GM06990 (cell line): ENCODE results near the gene MOXD1.

Source experiments
- DNase-seq: peaks from one replicate; pipeline ENCODE4 v3.0.0-alpha.2; 2011; ENCODE audit not compliant: insufficient read length; ENCODE audit errors: extremely low read depth
- H3K27me3 ChIP-seq: replicated peaks from 2 replicates; pipeline ENCODE4 v1.6.0; 2011; ENCODE audit warnings: low read length; ENCODE audit not compliant: control insufficient read depth, insufficient read depth
- H3K36me3 ChIP-seq: 2 replicates; pipeline ENCODE4 v1.5.1; 2011; ENCODE audit warnings: low read length; ENCODE audit not compliant: control insufficient read depth, insufficient read depth
- H3K4me3 ChIP-seq: replicated peaks from 2 replicates; pipeline ENCODE4 v1.5.1; 2011; ENCODE audit warnings: low read depth, mild to moderate bottlenecking, control low read depth, low read length
- TF ChIP-seq, protein P1 (sequence below): IDR thresholded peaks from 2 replicates; pipeline ENCODE4 v1.5.1; 2011; ENCODE audit warnings: low read length, control low read depth, mild to moderate bottlenecking, inconsistent platforms; ENCODE audit not compliant: insufficient read depth, poor library complexity, severe bottlenecking

The MOXD1 gene

DNA sequence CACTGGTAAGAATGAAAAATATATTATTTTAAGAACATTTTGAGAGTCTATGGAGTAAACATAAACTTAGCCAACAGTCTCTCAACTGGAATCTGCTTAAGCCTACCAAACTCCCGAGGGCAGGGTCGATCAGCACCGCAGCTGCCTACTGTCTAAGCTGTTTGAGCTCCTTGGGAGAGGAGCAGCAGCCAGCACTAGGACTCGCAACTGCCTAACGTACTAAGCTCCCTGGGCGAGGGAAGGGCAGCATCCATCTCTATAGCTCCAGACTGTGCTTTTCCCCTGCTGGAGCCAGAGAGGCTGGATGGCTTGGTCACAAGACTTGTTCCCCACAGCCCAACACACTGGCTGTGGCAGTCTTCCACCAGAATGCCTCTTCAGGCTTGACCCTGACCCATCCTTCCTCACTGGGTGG, 96.4 kb downstream of the MOXD1 start:
- TF ChIP-seq, protein P1, sequence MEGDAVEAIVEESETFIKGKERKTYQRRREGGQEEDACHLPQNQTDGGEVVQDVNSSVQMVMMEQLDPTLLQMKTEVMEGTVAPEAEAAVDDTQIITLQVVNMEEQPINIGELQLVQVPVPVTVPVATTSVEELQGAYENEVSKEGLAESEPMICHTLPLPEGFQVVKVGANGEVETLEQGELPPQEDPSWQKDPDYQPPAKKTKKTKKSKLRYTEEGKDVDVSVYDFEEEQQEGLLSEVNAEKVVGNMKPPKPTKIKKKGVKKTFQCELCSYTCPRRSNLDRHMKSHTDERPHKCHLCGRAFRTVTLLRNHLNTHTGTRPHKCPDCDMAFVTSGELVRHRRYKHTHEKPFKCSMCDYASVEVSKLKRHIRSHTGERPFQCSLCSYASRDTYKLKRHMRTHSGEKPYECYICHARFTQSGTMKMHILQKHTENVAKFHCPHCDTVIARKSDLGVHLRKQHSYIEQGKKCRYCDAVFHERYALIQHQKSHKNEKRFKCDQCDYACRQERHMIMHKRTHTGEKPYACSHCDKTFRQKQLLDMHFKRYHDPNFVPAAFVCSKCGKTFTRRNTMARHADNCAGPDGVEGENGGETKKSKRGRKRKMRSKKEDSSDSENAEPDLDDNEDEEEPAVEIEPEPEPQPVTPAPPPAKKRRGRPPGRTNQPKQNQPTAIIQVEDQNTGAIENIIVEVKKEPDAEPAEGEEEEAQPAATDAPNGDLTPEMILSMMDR: no peak
- H3K27me3 ChIP-seq: no peaks in the 10 kb centered on the region
- no peak for DNase-seq
- no peak overlapping the region for H3K4me3 ChIP-seq
- no peaks in the 10 kb centered on the region; the same call in 1 of the 2 replicates for H3K36me3 ChIP-seq

DNA sequence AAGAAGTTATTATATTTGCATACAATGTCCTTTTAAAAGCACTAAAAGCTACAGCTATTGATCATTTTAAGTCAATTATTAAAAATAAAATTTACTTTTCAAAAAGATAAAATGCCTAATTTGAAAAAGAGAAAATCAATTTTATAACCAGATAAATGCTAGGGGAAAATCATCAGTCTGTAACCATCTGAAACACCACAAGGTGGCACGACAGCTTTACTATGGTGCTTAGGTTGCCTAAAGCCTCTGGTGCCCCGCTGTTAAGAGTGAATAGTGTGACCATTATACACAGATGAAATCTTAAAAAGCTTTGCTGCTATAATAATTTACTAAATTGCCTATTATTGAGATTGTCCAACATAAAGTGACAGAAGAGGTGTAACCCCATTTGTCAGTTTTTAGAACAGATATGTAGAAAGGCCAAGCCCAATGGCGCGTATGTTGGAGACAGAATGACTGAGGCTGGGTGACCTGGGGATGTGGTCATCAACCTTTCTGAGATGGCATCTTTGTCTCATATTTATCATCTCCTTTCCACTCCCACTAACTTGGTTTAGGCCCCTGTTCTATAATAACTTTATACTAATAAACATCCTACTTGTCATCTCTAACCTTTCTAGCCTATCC, 100.8 kb downstream of the MOXD1 start:
- Histone ChIP-seq H3K36me3 (no peaks in the 10 kb centered on the region; the same call in 1 of the 2 replicates), H3K27me3 (no peaks in the 10 kb centered on the region), H3K4me3 (no peak overlapping the region)
- DNase-seq: no peak
- TF ChIP-seq, protein P1: peak; percentile 54

DNA sequence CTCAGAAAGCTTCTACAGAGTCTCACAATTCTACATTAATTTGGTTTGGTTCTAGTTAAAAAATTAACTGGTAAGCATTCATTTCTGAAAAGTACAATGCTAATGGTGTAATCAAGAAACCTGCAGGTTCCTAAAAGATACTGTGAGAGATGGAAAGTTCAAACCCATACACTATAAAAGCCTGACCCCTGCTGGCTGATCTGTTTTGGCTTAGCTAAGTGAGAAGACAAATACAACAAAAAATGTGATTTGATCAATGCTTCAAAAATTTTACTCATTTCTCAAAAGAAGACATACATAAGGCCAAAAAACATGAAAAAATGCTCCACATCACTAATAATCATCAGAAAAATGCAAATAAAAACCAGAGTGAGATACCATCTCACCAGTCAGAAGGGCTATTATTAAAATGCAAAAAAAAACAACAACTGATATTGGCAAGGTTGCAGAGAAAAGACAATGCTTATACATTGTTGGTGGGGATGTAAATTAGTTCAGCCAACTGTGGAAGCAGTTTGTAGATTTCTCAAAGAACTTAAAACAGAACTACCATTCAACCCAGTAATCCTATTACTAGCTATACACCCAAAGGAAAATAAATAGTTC, 102.8 kb downstream of the MOXD1 start:
- Histone ChIP-seq H3K27me3 (no peaks in the 10 kb centered on the region), H3K4me3 (no peak overlapping the region), H3K36me3 (no peaks in the 10 kb centered on the region)
- TF ChIP-seq, protein P1: peak; percentile 78
- no peak for DNase-seq

DNA sequence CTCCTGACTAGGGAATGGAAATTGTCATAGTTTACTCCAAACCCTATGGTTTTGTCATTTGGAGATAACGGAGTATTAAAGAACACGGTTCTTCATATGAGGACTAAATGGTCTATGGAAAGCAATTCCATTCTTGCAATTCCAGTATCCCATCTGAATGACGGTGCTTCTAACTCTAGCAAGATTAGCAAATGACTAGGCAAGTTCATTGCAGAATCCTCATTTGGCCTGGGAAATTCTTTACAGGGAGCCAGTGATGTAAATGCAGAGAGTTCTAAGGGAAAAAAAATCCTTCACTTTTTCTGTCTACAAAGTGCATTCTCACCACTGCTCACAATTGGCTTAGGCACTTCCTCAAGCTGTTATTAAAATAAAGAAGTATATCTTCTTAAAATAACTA, 111.5 kb downstream of the MOXD1 start:
- H3K36me3 ChIP-seq: no peaks in the 10 kb centered on the region
- TF ChIP-seq, protein P1: no peak
- DNase-seq: no peak

DNA sequence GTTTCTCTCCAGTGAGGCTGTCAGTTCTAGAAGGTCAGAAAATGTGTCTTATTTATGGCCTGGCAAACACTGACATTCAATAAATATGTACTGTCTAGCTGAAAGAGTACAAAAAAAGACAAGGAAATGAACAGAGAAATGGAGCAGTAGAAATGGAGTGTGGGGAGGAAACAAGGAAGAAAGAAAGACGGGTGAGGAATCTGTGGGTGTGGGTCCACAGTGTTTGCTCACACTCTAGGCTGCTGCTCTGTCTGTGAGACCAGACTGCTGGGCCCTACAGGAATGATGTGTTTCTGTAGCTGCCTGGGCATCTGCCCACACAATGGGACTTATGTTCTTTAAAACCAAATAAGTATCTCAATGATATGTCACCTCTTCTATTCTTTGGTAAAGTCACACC, 114.2 kb downstream of the MOXD1 start:
- Histone ChIP-seq H3K36me3 (no peaks in the 10 kb centered on the region), H3K4me3 (no peak overlapping the region), H3K27me3 (no peaks in the 10 kb centered on the region)
- no peak for DNase-seq
- TF ChIP-seq, protein P1: no peak

More for the DNA sequence above, 111.5 kb downstream of the MOXD1 start:
- Histone ChIP-seq H3K27me3 (no peaks in the 10 kb centered on the region), H3K4me3 (no peak overlapping the region)
